NCI-H128 (cell line): Measurements from ENCODE around the gene GAB1.

Experiments used
- DNase-seq: peaks from one replicate; lab custom pipeline; 2025; ENCODE audit not compliant: unreplicated experiment; lab: John Stamatoyannopoulos, UW

Gene GAB1

DNA sequence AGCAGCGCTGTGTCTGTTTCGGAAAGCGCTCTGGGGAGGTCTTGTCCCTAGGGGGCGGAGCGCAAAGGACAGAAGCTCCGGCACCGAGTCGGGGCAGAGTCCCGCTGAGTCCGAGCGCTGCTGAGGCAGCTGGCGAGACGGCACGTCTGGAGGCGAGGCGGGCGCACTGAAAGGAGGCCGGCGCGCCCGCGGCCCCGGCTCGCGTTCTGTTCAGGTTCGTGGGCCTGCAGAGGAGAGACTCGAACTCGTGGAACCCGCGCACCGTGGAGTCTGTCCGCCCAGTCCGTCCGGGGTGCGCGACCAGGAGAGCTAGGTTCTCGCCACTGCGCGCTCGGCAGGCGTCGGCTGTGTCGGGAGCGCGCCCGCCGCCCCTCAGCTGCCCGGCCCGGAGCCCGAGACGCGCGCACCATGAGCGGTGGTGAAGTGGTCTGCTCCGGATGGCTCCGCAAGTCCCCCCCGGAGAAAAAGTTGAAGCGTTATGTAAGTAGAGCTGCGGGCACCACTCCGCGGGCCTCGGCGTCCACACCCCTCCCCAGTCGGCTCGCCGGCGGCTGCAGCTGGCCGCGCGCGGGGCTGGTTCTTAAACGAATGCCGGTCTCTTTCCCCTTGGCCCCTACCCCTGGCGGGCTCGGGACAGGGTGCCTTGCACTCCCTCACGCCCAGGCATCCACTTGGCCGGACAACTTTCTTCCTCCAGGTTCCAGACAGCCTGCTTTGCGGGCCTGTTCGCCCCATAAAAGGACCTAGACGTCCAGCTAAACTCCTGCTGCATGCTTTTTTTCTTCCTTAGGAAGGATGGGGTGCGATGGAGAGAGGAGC is at the start of gene GAB1:
TSS of gene GAB1 (plus strand) at position 96 of the 819 bp plus-strand sequence. CDS start at position 409, 313 bp downstream.
- peak; percentile 2 for DNase-seq

DNA sequence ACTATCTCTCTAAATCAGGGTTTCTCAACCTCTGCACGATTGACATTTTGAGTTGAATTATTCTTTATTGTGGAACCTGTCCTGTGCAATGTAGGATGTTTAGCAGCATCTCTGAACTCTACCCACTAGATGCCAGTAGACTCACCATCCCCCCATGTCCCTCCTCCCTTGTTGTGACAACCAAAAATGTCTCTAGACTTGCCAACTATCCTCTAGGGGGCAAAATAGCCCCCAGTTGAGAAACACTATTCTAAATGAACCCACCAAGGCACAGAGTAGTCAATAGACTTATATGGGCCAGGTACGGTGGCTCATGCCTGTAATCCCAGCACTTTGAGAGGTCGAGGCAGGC is 49.1 kb upstream of the GAB1 start:
- no peak for DNase-seq

DNA sequence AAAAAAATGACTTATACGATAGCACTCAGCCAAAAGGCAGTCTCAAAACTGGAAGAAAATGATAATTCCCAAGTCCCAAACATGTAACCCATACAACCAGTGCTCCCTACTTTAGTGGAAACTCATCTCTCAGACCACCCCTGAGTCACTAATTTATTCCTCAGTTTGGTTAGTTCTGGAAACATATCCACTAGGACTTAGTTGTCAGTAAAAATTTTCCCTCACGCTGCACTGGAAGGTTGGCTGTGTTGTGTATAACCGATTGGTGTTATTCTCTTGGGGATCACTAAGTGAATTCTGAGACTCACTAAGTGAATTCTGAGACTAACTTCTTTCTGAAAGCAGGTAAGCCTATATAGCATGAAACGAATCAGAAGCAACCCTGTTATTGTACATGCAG is 48.5 kb upstream of the GAB1 start:
- no peak for DNase-seq

DNA sequence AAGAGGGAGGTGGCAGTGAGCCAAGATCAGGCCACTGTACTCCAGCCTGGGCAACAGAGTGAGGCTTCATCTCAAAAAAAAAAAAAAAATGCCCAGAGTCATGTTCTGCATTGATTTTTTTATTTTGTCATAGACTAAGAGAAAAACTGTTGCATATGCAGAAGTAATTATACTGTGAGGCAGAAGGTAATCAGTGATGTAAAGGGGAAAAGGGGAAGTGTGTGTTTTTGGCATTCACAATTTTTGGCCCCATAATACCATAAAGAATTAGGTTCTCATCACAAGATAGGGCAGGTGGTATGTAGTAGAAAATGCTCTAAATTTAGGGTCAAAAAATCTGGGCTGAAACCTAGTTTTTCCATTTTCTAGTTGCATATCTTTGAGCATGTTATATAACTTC is 47.3 kb upstream of the GAB1 start:
- DNase-seq, result no peak

DNA sequence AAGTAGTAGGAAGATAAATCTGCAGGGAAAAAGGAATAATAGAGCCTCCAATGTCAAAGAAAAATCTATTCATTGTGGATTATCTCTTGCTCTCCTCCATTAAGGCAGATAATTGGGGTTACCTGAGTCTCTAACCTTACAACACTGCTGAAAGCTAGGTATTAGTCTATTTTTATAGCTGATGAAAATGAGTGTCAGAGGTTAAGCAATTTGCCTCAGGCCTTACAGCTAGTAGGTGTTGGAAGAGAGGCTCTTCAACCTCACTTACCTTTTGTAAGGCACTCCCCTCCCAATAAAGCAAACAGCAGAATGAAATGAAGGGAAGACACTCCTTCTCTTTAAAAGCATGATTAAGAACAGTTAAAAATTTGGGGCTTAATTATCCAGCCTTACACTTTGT is 45.4 kb upstream of the GAB1 start:
- DNase-seq, result no peak

DNA sequence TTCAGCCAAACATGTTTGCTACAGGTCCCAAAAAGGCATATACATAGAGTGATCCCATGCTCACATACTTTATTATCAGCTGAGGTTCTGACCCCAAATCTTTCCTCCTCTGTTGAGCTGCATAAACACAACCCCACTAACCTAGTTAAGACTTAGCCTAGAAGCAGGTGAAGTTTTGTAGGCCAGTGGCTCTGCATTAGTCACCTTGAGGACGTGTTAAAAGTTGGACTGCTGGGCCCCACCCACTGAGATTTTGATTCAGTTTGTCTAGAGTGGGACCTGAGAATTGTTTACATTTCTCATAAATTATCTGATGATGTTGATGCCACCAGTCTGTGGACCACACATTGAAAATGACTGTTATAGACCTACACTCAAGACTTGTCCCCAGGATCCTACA is 43.8 kb upstream of the GAB1 start:
- DNase-seq, result no peak

DNA sequence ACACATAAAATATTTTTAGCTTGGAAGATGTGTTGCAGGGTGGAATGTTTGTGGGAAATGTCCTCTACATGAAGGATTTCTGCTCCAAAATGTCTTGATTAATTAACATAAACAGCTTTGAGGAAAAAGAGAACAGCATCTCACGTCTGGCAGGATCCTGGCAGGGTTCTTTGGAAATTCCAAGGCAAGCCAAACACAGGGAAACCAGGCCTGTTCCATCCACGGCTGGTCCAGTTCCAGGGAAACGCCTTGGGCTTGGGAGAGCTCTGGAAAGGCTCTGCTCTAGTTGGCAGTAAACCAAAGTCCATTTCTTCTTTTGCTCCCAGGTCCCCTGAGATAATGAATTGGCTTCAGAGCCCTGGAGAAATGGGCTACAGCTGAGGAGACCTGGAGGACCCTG is 42.4 kb upstream of the GAB1 start:
- DNase-seq, result no peak

DNA sequence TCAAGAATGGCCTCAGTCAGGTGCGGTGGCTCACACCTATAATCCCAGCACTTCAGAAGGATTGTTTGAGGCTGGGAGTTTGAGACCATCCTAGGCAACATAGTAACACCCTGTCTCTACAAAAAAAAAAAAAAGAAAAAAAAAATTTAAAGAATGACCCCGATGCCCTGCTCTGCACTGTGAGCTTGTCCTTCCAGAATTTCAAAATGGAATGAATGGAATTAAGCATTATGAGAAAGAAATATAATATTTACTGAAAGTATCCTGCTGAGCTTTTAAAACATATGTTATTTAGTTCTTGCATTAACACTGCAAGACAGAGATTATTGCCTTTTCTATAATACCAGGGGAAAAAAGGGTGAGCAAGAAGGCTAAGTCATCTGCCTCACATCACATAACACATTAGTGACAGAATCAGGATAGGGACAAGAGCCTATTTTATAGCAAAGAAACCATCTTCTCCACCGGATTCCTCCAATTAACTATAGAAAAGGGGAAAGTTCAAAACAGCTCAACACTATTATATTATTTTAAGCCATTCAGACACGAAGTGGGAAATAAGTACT is 41.9 kb upstream of the GAB1 start:
- no peak for DNase-seq

DNA sequence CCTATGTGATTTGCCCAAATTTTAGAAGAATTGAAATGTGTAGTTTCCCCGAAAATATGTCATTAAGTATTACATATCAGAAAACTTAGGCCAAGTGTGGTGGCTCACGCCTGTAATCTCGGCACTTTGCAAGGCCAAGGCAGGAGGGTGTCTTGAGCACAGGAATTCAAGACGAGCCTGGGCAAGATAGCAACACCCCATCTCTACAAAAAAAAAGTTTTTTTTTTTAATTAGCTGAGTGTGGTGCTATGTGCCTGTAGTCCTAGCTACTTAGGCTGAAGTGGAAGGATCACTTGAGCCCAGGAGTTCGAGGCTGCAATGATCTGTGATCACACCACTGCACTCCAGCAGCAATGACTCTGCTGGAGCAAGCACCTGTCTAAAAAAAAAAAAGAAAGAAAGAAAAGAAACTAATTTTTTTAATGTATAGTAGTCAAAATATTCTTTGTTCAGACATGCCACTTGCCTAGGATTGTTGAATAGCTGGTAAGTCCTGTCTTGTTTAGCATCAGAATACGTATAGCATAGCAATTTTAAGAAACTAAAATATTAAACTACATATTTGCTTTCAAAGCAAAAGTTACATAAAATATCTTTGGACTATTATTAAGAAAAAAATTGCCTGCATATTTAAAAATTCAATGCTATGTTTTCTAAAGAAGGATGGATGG is 40.1 kb upstream of the GAB1 start:
- DNase-seq, result no peak

DNA sequence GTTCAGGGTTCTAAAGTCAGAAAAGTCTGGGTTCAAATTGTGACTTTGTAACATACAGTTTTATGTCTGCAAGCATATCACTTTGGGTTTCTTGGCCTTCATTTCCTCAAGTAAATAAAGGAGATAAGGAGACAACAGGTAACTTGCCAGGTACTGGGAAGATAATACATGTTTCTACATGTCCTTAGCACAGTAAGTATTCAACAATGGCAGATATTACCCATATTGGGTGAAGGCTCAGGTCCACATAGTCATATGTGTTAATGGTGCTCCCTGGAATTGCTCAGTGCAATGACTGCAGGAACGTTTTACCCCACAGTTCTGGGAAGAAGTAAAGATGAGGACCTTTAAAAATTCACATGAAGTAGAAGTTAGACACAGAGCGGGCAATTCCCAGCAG is 35.8 kb upstream of the GAB1 start:
- DNase-seq, result no peak

DNA sequence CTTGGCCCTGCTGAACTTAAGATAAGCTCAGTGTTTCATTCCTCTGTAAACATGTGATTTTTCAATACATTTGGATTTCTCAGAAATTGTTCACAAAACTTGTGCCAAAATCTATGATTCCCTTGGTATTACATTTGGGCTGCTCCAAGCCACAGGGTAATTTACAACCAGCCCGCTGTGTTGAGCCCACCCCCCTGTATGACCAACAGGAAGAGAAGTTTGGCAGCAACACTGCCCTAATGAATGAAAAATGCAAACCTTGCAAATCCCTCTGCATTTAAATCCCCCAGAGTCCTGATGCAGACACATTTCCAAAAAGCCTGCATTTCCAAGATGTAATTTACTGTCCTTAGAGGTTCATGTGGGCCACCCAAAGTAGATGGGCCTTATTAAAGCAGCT is 34.1 kb upstream of the GAB1 start:
- DNase-seq, result no peak

DNA sequence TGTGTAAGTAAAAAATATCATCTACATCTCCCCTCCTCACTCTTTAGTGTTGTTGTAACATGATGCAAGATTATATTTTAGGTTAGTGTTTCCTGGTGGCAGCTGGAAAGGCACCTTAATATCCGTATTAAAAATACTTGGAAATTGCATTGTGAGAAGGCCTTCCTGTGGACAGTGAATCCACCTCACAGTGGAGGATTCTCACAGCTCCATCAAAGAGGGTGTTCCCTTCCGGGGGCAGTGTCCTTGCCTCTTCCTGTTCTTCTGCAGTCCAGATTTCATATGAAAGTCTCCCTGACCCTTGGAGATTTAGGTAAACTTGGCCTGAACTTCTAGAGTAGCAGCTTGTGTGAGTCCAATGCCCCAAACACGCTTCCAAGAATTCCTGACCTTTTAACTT is 29.9 kb upstream of the GAB1 start:
- DNase-seq, result no peak

DNA sequence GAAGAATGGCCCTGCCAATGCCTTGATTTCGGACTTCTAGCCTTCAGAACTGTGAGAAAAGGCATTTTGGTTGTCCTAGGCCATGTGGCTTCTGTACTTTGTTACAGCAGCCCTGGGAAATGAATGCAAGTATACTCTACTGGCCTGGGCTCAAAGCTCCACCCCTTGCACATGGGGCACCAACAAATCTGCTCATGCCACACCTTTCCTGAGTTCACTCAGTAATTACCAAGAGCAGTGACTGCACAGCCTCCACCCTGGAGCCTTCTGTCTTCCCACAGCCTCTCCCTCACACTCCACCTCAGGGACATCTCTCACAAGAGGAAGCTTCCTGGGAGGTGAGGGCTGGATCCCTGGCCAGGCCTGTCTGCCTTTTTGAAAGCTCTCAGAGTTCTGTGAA is 29.1 kb upstream of the GAB1 start:
- DNase-seq, result no peak

DNA sequence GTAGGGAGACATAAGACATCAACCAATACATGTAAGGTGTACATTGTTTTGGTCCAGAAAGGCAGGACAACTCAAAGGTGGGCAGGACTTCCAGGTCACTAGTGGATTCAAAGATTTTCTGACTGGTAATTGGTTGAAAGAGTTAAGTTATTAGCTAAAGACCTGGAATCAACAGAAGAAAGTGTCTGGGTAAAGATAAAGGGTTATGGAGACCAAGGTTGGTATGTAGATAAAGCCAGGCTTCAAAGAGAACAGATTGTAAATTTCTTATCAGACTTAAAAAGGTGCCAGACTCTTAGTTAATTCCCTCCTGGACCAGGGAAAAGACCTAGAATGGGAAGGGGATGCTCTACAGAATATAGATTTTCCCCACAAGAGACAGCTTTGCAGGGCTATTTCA is 28.3 kb upstream of the GAB1 start:
- no peak for DNase-seq

DNA sequence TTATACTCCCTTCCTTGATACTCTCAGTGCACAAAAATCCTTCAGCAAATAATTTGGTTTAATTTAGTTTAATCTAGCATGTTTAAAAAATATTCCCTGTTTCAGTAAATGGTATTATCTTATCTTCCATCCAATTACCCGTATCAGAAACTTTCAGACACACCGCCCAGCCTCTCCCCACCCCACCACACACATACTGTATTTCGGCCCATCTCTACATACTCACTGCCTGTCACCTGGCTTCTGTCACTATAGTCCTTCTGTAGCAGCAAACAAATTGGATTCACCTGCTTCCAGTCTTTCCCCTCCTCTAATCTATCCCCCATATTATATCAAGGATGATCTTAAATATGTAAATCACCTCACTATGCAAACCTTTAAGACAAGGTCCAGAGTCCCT is 24.8 kb upstream of the GAB1 start:
- no peak for DNase-seq

DNA sequence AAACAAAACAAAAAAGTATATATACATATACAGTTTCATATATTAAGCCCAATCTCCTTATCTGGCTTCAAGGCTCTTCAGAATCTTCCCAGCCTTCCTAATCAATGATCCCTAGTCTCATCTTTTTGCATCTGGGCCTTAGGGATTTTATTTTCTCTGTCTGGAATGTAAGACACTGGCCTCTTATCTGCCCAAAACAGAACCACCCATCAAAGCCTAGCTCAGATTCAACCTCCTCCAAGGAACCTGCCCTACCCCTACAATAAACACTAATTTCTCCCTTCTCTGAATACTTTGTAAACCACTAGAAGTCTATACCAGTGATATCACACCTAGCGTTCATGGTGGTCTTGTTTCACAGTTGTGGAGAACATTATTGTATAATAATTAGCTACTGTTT is 23.2 kb upstream of the GAB1 start:
- no peak for DNase-seq

DNA sequence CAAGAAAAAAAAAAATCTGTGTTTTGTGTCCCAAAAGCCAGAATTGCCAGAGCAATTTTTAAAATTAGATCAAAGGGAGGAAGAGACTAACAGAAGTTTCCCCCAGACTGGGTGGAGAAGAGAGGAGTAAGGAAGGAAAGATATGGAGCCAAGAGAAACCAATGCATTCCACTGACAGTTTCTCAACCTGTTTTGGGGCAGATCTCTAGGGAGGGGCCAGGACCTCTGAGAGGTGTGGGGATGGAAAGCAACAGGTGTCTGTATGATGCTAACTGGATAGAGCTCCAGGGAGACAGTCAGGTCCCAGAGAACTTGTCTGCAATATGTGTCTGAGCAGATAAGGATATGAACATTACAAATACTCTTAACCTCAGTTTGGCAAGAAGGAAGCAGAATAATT is 22.7 kb upstream of the GAB1 start:
- DNase-seq, result no peak

DNA sequence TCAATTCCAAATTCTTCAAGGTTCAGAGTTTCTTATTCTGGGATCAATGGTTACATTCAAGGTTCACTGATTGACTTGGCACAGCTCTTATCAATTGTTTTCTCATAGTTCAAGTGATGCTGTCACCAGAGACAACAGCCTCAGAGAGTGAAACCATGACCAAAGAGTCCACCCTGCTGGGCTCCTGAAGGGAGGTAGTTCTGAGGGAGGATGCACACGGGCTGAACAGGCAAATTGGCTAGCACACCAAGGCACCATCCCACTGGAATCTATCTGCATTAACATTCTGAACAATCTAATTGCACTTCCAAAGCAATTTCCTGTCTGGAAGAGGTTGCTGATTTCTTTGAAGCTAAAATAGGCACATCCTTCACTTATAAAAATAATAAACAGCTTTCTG is 16.6 kb upstream of the GAB1 start:
- DNase-seq, result no peak

DNA sequence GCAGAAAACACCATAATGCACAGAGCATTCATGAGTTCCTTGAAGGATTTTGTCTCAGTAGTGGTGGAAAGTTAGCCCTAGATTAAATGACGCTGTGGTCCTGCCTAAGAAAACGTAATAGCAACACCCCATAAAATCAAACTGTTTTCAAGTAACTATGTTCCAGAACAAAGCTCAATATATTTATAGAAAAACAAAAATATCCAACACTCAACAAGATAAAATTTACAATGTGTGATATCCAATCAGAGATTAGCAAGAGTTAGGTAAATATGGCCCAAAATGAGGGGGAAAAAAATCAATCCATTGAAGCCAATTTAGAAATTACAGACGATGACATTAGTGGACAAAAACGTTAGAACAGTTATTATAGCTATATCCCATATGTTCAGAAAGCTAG is 9.9 kb upstream of the GAB1 start:
- DNase-seq, result no peak

DNA sequence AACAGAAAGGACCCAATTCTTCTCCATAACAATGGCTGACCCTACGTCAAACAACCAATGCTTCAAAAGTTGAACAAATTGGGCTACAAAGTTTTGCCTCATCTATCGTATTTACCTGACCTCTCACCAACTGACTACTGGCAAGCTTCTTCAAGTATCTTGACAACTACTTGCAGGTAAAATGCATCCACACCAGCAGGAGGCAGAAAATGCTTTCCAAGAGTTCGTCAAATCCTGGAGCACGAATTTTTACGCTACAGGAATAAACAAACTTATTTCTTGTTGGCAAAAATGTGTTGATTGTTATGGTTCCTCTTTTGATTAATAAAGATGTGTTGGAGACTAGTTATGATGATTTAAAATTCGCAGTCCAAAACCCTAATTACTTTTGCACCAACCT is 6.7 kb upstream of the GAB1 start:
- no peak for DNase-seq

DNA sequence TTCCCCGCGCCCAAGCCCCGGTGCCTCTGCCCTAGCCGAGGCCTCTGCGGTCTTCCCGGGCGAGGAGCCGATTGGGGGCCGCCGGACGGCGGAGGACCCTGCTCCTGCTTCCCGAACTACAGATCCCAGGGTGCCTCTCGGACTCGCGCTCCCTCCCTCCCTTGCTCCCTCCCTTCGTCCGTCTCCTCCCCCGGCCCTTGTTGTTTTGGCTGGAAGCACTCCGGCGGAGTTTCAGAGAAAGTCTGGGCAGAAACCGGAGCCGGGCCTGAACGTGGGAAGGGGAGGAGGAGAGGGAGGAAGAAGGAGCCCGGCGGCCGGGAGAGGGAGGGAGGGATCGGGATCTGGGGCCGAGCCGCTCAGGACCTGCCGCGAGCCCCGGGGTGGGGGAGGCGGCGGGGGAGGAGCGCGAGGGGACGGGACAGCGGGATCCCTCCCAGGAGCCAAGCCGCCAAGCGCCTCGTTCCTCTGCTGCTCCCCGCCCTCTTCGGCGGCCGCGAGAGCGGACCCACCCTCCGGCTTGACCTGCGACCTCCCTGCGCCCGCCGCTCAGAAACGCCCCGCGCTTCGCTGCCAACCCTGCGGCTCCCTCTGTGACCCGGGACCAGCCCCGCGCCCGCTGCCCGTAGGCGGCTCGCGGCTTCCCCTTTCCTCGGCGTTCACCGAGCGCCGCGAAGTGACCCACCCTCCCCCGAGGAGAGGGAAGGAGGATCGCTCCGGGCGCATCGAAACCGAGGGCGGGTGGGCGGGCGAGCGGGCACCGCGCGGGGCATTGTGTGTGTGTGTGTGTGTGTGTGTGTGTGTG is 496 bp upstream of the GAB1 start:
- DNase-seq, result peak; percentile 27
